A673 (cell line): ENCODE results near the gene TPM4.

Source experiments
- EZH2 ChIP-seq: fragments of 200-600 bp; sonication (generic); IDR thresholded peaks from 2 replicates; pipeline ENCODE4 v1.6.1; 2017; ENCODE audit warnings: borderline replicate concordance, low read depth, mild to moderate bottlenecking, mixed read lengths, antibody characterized with exemption, low read length; ENCODE audit not compliant: poor library complexity, severe bottlenecking
- TF ChIP-seq, protein P1 (sequence below): fragments of 300-800, 200-600 bp; sonication (generic); conservative IDR thresholded peaks from 2 replicates; pipeline ENCODE4 v1.5.1; 2017; ENCODE audit warnings: low read depth, mild to moderate bottlenecking, antibody characterized with exemption, low read length, moderate library complexity, mixed read lengths

DNA sequence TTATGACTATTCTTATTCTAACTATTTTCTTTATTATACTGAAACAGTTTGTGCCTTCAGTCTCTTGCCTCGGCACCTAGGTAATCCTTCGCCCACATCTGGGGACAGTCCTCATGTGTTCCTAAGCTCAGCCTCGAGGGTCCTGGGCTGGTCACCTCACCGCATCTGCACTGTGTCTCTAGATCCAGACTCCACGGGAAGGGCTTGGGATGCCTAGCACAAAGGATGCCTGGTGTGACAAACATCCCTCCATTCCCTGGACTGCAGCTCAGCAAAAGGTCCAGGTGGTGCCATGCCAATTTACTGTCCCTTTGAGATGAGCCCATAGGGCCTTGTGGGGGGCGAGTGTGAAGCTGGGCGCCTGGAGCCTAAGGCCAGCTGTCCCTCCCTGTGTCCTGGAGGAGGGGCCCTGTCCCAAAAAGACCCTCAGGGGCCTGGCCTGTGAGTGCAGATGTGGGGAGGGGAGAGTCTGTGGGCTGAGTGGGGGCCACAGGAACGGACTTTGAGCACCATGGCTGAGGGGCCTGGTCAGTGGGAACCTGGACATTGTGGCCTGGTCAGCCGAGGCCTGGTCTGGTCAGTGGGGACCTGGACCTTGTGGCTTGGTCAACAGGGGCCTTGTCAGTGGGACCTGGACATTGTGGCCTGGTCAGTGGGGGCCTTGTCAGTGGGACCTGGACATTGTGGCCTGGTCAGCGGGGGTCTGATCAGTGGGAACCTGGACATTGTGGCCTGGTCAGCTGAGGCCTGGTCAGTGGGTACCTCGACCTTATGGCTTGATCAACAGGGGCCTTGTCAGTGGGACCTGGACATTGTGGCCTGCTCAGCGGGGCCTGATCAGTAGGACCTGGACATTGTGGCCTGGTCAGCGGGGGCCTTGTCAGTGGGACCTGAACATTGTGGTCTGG is 45.1 kb upstream of the TPM4 start:
- TF ChIP-seq, protein P1, sequence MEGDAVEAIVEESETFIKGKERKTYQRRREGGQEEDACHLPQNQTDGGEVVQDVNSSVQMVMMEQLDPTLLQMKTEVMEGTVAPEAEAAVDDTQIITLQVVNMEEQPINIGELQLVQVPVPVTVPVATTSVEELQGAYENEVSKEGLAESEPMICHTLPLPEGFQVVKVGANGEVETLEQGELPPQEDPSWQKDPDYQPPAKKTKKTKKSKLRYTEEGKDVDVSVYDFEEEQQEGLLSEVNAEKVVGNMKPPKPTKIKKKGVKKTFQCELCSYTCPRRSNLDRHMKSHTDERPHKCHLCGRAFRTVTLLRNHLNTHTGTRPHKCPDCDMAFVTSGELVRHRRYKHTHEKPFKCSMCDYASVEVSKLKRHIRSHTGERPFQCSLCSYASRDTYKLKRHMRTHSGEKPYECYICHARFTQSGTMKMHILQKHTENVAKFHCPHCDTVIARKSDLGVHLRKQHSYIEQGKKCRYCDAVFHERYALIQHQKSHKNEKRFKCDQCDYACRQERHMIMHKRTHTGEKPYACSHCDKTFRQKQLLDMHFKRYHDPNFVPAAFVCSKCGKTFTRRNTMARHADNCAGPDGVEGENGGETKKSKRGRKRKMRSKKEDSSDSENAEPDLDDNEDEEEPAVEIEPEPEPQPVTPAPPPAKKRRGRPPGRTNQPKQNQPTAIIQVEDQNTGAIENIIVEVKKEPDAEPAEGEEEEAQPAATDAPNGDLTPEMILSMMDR: no peak
- no peak for TF ChIP-seq EZH2
